ENCODE data around the gene WSCD1. TPM values are rescaled to one million over a fixed set of nuclear protein-coding genes. Genes with fewer than 3 reads are reported as not detected.

WSCD1 gene
- total RNA-seq, 2 experiments from 2014 or later: 0.05 TPM; not detected in 1

DNA sequence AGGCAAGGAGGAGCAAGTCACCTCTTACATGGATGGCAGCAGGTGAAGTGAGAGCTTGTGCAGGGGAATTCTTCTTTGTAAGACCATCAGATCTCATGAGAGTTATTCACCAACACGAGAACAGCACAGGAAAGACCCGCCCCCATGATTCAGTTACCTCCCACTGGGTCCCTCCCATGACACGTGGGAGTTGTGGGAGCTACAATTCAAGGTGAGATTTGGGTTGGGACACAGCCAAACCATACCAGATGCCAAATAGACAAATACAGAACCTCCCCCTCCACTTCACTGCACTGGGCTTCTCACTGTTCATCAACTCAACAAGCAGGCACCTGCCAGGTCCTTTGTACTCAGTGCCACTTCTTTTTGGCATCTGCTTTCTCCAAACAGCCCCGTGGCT lies 100.2 kb downstream of the WSCD1 start:
- ATAC-seq: no peak

DNA sequence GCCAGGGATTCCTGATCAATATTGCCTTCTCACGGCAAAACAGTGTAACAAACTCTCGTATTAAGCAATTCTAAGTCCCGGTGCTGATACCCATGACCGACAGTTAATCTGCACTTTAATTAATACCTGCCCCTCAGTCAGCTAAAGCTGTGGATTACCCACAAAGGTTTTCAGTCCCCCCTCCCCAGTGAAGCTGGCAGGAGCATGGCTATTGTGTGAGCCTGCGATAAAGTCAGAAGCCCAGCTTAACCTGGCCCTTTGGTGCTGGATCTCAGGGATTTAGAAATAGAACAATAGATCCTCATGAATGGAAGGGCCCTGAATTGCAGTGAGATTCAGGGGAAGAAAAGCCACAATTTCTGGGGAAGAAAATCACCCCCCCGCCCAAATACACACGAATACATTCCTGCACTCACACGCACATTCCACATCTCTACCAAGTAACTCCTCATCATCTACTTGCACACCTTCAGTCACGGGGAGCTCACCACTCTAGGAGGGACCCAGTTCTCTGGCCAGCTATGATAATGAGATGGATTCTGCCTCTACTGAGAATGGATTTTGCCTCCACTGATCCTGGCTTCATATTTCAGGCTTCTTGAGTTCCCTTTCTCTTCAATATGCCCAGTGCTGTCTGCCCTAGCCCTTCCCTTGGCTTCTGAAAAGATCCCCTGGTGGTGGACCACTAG lies 102.6 kb downstream of the WSCD1 start:
- intact Hi-C loops (cut with micrococcal nuclease): no loop called here
- DNase-seq (no peak), ATAC-seq (no peak)
- TF ChIP-seq, protein P1, sequence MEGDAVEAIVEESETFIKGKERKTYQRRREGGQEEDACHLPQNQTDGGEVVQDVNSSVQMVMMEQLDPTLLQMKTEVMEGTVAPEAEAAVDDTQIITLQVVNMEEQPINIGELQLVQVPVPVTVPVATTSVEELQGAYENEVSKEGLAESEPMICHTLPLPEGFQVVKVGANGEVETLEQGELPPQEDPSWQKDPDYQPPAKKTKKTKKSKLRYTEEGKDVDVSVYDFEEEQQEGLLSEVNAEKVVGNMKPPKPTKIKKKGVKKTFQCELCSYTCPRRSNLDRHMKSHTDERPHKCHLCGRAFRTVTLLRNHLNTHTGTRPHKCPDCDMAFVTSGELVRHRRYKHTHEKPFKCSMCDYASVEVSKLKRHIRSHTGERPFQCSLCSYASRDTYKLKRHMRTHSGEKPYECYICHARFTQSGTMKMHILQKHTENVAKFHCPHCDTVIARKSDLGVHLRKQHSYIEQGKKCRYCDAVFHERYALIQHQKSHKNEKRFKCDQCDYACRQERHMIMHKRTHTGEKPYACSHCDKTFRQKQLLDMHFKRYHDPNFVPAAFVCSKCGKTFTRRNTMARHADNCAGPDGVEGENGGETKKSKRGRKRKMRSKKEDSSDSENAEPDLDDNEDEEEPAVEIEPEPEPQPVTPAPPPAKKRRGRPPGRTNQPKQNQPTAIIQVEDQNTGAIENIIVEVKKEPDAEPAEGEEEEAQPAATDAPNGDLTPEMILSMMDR (IDR thresholded peaks at IDR 0.05): no peak
- POLR2A ChIA-PET: interaction anchor here (0.6 kb wide), 1 partner anchor 72 kb away, joined by 3 read pairs; no protein-coding TSS in a partner anchor
- H3K27me3 Mint-ChIP-seq: peaks cover 4% of the 10 kb centered on the region
- H3K4me1 Mint-ChIP-seq (ENCODE audit: low read depth): no peaks in the 10 kb centered on the region
- H3K36me3 Mint-ChIP-seq (ENCODE audit: low read depth): no peaks in the 10 kb centered on the region
- CTCF ChIA-PET: no interaction called here
- no peak overlapping the region for H3K4me3 Mint-ChIP-seq
- peaks cover 5% of the 10 kb centered on the region for H3K9me3 Mint-ChIP-seq
- no peak overlapping the region for H3K27ac Mint-ChIP-seq

More for the DNA sequence above, 100.2 kb downstream of the WSCD1 start:
- DNase-seq: peak; percentile 4
- ChIA-PET CTCF (no interaction called here), POLR2A (no interaction called here)
- H3K4me3 Mint-ChIP-seq: no peak overlapping the region
- no peaks in the 10 kb centered on the region for H3K4me1 Mint-ChIP-seq (ENCODE audit: low read depth)
- TF ChIP-seq, protein P1 (IDR thresholded peaks at IDR 0.05): no peak
- H3K27me3 Mint-ChIP-seq: peaks cover 4% of the 10 kb centered on the region
- H3K9me3 Mint-ChIP-seq: peaks cover 5% of the 10 kb centered on the region
- no peak overlapping the region for H3K27ac Mint-ChIP-seq
- no peaks in the 10 kb centered on the region for H3K36me3 Mint-ChIP-seq (ENCODE audit: low read depth)
- intact Hi-C loops (cut with micrococcal nuclease): no loop called here

DNA sequence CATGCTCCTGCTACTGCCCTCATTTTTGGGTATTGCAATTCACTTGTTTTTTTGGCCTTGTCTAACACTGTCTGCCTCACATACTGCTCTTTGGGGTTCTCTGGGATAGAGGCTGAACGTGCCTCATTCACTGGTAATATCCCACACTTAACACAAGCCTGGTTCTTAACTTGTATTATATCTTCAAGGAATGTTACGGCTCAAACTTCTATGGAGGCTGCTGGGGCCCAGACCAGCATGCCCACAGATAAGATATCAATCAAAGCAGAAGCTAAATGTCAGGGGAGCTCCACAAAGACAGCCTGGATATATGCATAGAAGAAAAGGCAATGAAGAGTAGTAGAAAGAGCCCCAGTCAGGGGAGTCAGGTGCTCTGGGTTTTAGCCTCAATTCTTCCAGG lies 103.5 kb downstream of the WSCD1 start:
- ATAC-seq (no peak), DNase-seq (no peak)
- TF ChIP-seq, protein P1 (IDR thresholded peaks at IDR 0.05): no peak
- Mint-ChIP-seq H3K4me3 (no peak overlapping the region), H3K4me1 (ENCODE audit: low read depth) (no peaks in the 10 kb centered on the region), H3K9me3 (peaks cover 5% of the 10 kb centered on the region), H3K27me3 (peaks cover 4% of the 10 kb centered on the region), H3K36me3 (ENCODE audit: low read depth) (no peaks in the 10 kb centered on the region), H3K27ac (no peak overlapping the region)
- ChIA-PET POLR2A (no interaction called here), CTCF (no interaction called here)
- intact Hi-C loops (cut with micrococcal nuclease): no loop called here
